Measurements from ENCODE around the gene YIPF2. TPM values are rescaled to one million over a fixed set of nuclear protein-coding genes. Genes with fewer than 3 reads are reported as not detected.
"Not testable (repeated sequence)": the region's sequence is repeated elsewhere in the genome, so short reads cannot be mapped to it uniquely, and the experiment has no call there.

YIPF2 gene
- total RNA-seq, 1 donor from 2014 or later, result 13.7 TPM

- intact Hi-C loops (cut with DNase I), result no loop called here
- no peak for ATAC-seq (ENCODE audit: poor library complexity)
- DNase-seq, result no peak
These were observed 40.6 kb downstream of the YIPF2 start for GRCh38 chr19:10887616-10888367.

GRCh38 chr19:10885201-10886169, 43.0 kb downstream of the YIPF2 start:
- intact Hi-C loops (cut with DNase I), result no loop called here
- ATAC-seq (ENCODE audit: poor library complexity) (no peak), DNase-seq (no peak)

GRCh38 chr19:10884274-10884673, 44.2 kb downstream of the YIPF2 start:
- DNase-seq (no peak), ATAC-seq (ENCODE audit: poor library complexity) (no peak)
- intact Hi-C loops (cut with DNase I), result no loop called here

- intact Hi-C loops (cut with DNase I), result no loop called here
- peak; percentile 80 for ATAC-seq (ENCODE audit: poor library complexity)
- DNase-seq, result peak; percentile 58
These were observed 46.4 kb downstream of the YIPF2 start for GRCh38 chr19:10882108-10882457.

GRCh38 chr19:10881403-10882107, 46.9 kb downstream of the YIPF2 start:
- intact Hi-C loops (cut with DNase I), result no loop called here
- peak; percentile 18 for ATAC-seq (ENCODE audit: poor library complexity)
- DNase-seq, result no peak

- intact Hi-C loops (cut with DNase I), result no loop called here
- DNase-seq, result no peak
- no peak for ATAC-seq (ENCODE audit: poor library complexity)
These were observed 50.2 kb downstream of the YIPF2 start for GRCh38 chr19:10878253-10878652.

- intact Hi-C loops (cut with DNase I); ATAC-seq (ENCODE audit: poor library complexity): not testable (repeated sequence)
These were observed 50.8 kb downstream of the YIPF2 start for GRCh38 chr19:10877608-10878007.

GRCh38 chr19:10876459-10877240, 51.8 kb downstream of the YIPF2 start:
- DNase-seq (peak; percentile 61), ATAC-seq (ENCODE audit: poor library complexity) (peak; percentile 48)
- intact Hi-C loops (cut with DNase I), result no loop called here

More at GRCh38 chr19:10877608-10878007, 50.8 kb downstream of the YIPF2 start:
- DNase-seq, result not testable (repeated sequence)

- ATAC-seq (ENCODE audit: poor library complexity), result no peak
- intact Hi-C loops (cut with DNase I), result no loop called here
These were observed 54.4 kb downstream of the YIPF2 start for GRCh38 chr19:10874024-10874423.

GRCh38 chr19:10872546-10873107, 55.8 kb downstream of the YIPF2 start:
- DNase-seq, result no peak
- intact Hi-C loops (cut with DNase I), result no loop called here
- no peak for ATAC-seq (ENCODE audit: poor library complexity)

More at GRCh38 chr19:10874024-10874423, 54.4 kb downstream of the YIPF2 start:
- no peak for DNase-seq

Other genes starting within 250 kb of the YIPF2 start
- 24.8 TPM for gene QTRT1, start 227.2 kb downstream of the YIPF2 start, total RNA-seq
- 180 TPM for gene DNM2, start 210.6 kb downstream of the YIPF2 start, total RNA-seq
- 30.8 TPM for gene TMED1, start 92.4 kb downstream of the YIPF2 start, total RNA-seq
- 0.59 TPM for gene C19orf38, start 80.2 kb downstream of the YIPF2 start, total RNA-seq
- 29.9 TPM for gene CARM1, start 57.1 kb downstream of the YIPF2 start, total RNA-seq
- gene TIMM29, start 172 bp upstream of the YIPF2 start, total RNA-seq, result 11.8 TPM
- gene SMARCA4, start 32.4 kb upstream of the YIPF2 start, total RNA-seq, result 34.7 TPM
- gene LDLR, start 160.8 kb upstream of the YIPF2 start, total RNA-seq, result 9.8 TPM
- gene SPC24, start 227.1 kb upstream of the YIPF2 start, total RNA-seq, result 6.7 TPM